ENCODE measurements around the gene APOL1.

- TF ChIP-seq, protein P1, sequence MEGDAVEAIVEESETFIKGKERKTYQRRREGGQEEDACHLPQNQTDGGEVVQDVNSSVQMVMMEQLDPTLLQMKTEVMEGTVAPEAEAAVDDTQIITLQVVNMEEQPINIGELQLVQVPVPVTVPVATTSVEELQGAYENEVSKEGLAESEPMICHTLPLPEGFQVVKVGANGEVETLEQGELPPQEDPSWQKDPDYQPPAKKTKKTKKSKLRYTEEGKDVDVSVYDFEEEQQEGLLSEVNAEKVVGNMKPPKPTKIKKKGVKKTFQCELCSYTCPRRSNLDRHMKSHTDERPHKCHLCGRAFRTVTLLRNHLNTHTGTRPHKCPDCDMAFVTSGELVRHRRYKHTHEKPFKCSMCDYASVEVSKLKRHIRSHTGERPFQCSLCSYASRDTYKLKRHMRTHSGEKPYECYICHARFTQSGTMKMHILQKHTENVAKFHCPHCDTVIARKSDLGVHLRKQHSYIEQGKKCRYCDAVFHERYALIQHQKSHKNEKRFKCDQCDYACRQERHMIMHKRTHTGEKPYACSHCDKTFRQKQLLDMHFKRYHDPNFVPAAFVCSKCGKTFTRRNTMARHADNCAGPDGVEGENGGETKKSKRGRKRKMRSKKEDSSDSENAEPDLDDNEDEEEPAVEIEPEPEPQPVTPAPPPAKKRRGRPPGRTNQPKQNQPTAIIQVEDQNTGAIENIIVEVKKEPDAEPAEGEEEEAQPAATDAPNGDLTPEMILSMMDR (conservative IDR thresholded peaks at IDR 0.05), result no peak
- TF ChIP-seq EZH2 (IDR thresholded peaks at IDR 0.05; ENCODE audit: low read depth), result no peak
Measured at GRCh38 chr22:36285545-36285944, 32.6 kb downstream of the APOL1 start.

Data from PC-9 (cell line).